MCF 10A (cell line): ENCODE measurements around the gene ATXN7L1. TPM values are rescaled to one million over a fixed set of nuclear protein-coding genes. Genes with fewer than 3 reads are reported as not detected.

Experiments used
- BruUV-seq: library from RNA; stranded (reverse); fragments of 400-500 nt; replicated peaks from 2 replicates; lab custom pipeline; 2021; lab: Mats Ljungman, UMichigan
- CTCF ChIA-PET: fragments of 300-600 bp; sonication (Branson Sonifier 250); formaldehyde crosslinking; extraction: SDS; loops from one replicate; lab custom pipeline; 2021; ENCODE audit warnings: antibody characterized with exemption, inconsistent platforms; lab: Yijun Ruan, JAX
- POLR2A ChIA-PET: fragments of 300-600, 350-650 bp; sonication (Branson Sonifier 250); formaldehyde crosslinking; extraction: SDS; loops from one replicate; lab custom pipeline; 2020; ENCODE audit warnings: antibody characterized with exemption, inconsistent platforms; lab: Yijun Ruan, JAX
- DNase-seq: peaks from one replicate; pipeline ENCODE4 v3.0.0-alpha.2; 2018; ENCODE audit not compliant: unreplicated experiment
- H3K27ac Mint-ChIP-seq: one replicate; pipeline ENCODE4 v1.8.0; 2022; ENCODE audit warnings: mild to moderate bottlenecking, low read depth, mixed read lengths; ENCODE audit not compliant: unreplicated experiment
- H3K27me3 Mint-ChIP-seq: one replicate; pipeline ENCODE4 v1.8.0; 2022; ENCODE audit warnings: mixed read lengths; ENCODE audit not compliant: insufficient read depth, unreplicated experiment
- H3K36me3 Mint-ChIP-seq: one replicate; pipeline ENCODE4 v1.8.0; 2022; ENCODE audit warnings: mild to moderate bottlenecking, moderate library complexity, mixed read lengths; ENCODE audit not compliant: insufficient read depth, unreplicated experiment
- H3K4me1 Mint-ChIP-seq: one replicate; pipeline ENCODE4 v1.8.0; 2022; ENCODE audit warnings: mixed read lengths; ENCODE audit not compliant: insufficient read depth, unreplicated experiment
- H3K4me3 Mint-ChIP-seq: one replicate; pipeline ENCODE4 v1.8.0; 2022; ENCODE audit warnings: mild to moderate bottlenecking, moderate library complexity, mixed read lengths; ENCODE audit not compliant: unreplicated experiment
- H3K9me3 Mint-ChIP-seq: one replicate; pipeline ENCODE4 v1.8.0; 2022; ENCODE audit warnings: mixed read lengths; ENCODE audit not compliant: unreplicated experiment
- CTCF ChIP-seq: fragments of 200-600 bp; IDR thresholded peaks from one replicate; pipeline ENCODE4 v1.8.0; 2022; ENCODE audit warnings: antibody characterized with exemption, mild to moderate bottlenecking; ENCODE audit not compliant: unreplicated experiment
- intact Hi-C: fragments of 100-400 bp; cut with micrococcal nuclease; formaldehyde crosslinking; loops from 2 replicates; pipeline ENCODE4 v1.14.1; 2022
- total RNA-seq: library from RNA; stranded (reverse); gene quantifications from 2 replicates; pipeline ENCODE4 v1.2.3, GENCODE V29; 2022

The ATXN7L1 gene
- total RNA-seq, 1 experiment from 2014 or later, result 10.0 TPM

GRCh38 chr7:105610165-105610930, 266.1 kb downstream of the ATXN7L1 start:
- CTCF ChIA-PET, result interaction anchor here (0.6 kb wide), 1 partner anchor 773 kb away, joined by 4 read pairs; no protein-coding TSS in a partner anchor
- H3K4me3 Mint-ChIP-seq, result no peak overlapping the region
- H3K27ac Mint-ChIP-seq, result no peak overlapping the region
- POLR2A ChIA-PET, result no interaction called here
- no peaks in the 10 kb centered on the region for H3K9me3 Mint-ChIP-seq
- peaks cover 14% of the 10 kb centered on the region for H3K36me3 Mint-ChIP-seq
- no peak for TF ChIP-seq CTCF
- BruUV-seq, result no TSS peak
- intact Hi-C loops, result no loop called here
- H3K27me3 Mint-ChIP-seq, result no peaks in the 10 kb centered on the region
- no peak for DNase-seq
- H3K4me1 Mint-ChIP-seq, result no peaks in the 10 kb centered on the region

- ChIA-PET CTCF (interaction anchor here (0.7 to 1.6 kb wide), 3 partner anchors 8 to 59 kb away, joined by 3 to 6 read pairs (median 4); no protein-coding TSS in a partner anchor), POLR2A (interaction anchor here (1.3 kb wide), 1 partner anchor 13 kb away, joined by 6 read pairs; no protein-coding TSS in a partner anchor)
- no TSS peak for BruUV-seq
- no peak overlapping the region for H3K27ac Mint-ChIP-seq
- intact Hi-C loops, result no loop called here
- no peak for TF ChIP-seq CTCF
- H3K36me3 Mint-ChIP-seq, result no peaks in the 10 kb centered on the region
- H3K27me3 Mint-ChIP-seq, result no peaks in the 10 kb centered on the region
- DNase-seq, result no peak
- H3K4me1 Mint-ChIP-seq, result peaks cover 6% of the 10 kb centered on the region
- no peak overlapping the region for H3K4me3 Mint-ChIP-seq
- no peaks in the 10 kb centered on the region for H3K9me3 Mint-ChIP-seq
Observed at GRCh38 chr7:105602325-105603305, 273.8 kb downstream of the ATXN7L1 start.

GRCh38 chr7:105600720-105601550, 275.5 kb downstream of the ATXN7L1 start:
- no peak for DNase-seq
- BruUV-seq, result no TSS peak
- TF ChIP-seq CTCF, result no peak
- Mint-ChIP-seq H3K27ac (no peak overlapping the region), H3K9me3 (no peaks in the 10 kb centered on the region), H3K4me3 (no peak overlapping the region), H3K27me3 (no peaks in the 10 kb centered on the region), H3K36me3 (no peaks in the 10 kb centered on the region), H3K4me1 (peaks cover 6% of the 10 kb centered on the region)
- ChIA-PET POLR2A (interaction anchor here (0.6 to 1.2 kb wide), 2 partner anchors 9 to 14 kb away, joined by 3 read pairs; no protein-coding TSS in a partner anchor), CTCF (no interaction called here)
- intact Hi-C loops, result no loop called here
